Stimulated activated naive CD8-positive, alpha-beta T cell treated with anti-CD3 and anti-CD28 coated beads, Interleukin-15, Interleukin-2, amounts not matched to agents 100 U/mL and 50 U/mL, for 24 hours (primary cell): ENCODE measurements around the gene AMOTL2.

Source experiments
- ATAC-seq: fragments of 150-1000 bp; cut with Tn5 transposase; one replicate; pipeline ENCODE4 v1.10.0; 2021
- DNase-seq: peaks from one replicate; pipeline ENCODE4 v3.0.0; 2021

Gene AMOTL2

DNA sequence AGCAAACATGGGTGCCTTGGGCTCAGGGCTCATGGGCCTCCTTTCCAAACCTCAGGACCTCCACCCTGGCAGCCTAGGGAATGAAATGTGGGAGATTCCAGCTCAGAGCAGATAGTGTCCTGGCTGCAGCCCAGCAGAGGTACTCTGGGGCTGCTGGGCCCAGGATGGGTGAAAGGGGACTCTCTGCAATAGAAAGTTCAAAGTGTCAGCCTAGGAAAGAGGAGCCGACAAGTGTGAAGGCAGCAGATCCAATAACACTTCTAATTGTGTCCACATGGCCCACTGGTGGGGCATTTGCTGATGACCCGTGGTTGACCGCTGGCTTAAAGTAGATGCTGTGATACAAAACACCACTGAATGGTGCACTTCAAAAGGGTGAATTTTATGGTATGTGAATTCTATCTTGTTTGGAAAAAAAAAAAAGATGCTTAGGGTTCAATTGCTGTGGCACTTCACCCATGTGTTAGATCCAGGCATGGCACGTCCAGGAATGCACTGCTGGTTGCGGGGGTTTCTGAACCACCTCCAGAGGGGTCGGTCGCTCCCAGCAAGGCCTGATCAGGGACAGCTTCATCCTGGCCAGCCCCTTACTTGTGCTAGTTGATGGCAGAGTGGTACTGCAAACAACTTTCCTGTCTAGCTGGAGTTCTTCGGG, 20.9 kb downstream of the AMOTL2 start:
- ATAC-seq (no peak), DNase-seq (no peak)

DNA sequence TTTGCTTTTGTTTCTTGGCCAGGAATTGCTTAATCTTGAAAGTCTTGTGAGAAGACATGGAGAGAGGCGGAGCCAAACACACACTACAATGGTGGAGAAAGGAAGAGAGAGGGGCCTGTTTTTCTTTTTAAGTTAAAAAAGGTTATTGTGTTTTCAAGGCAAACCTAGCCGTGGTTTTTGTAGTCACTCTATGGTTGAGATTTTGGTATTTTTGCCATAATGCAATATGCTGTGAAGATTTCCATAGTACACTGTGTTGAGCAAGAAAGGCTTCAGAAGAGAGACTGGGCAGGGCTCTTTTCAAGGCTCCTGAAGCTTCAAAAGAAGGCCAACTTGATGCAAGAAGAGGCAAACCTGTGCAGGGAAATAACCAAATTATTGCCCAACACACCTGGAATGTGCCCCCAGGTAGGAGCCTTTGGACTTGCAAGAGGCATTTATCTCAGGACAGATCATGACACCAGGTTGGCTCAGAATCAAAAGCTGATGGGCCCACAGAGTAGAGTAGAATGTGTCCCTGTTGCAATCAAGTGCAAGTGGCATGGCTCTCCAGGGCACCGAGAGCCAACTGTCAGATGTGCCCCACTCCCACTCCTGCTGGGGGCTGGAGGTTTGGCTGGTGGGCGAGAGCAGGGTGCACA, 22.1 kb downstream of the AMOTL2 start:
- DNase-seq (no peak), ATAC-seq (no peak)

DNA sequence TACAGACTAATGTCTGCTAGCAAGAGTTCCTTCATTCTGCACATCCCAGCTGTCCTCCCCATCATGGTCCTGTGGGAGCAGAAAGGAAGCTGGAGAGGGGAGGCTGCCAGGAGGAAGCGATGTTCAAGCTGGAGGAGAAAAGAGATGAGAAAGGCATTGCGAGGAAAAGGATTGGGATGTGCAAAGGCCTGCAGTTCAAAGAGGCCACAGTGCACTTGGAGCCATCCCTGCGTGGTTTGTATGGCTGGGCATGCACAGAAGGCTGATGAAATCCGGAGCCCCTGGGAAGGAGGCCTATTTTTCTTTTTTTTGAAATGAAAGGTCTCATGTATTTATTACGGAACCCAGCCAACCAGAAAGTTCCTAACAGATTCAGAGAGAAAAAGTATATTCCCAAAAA, 22.8 kb downstream of the AMOTL2 start:
- no peak for DNase-seq

DNA sequence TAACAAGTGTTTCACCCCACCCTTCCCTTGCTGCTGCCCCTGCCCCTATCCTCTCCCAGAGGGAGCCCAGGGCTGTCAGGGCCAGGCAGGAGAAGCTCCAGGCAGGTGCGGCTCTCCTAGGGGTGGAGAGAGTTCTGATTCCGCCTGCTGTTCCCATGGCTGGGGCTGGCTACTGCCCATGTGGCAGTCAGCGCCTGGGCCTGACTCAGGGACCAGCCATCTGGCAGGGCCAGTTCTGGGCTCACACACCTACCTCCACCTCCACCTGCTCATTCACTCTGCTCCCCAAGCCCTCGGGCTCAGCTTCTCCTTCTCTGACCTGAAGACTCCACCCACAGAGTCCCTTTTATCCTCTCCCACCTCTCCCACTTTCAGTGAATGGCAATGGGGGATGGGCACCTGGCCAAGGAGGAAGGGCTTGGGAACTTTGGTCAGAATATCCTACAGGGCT, 23.4 kb downstream of the AMOTL2 start:
- ATAC-seq (no peak), DNase-seq (no peak)

More for the DNA sequence above, 22.8 kb downstream of the AMOTL2 start:
- no peak for ATAC-seq

DNA sequence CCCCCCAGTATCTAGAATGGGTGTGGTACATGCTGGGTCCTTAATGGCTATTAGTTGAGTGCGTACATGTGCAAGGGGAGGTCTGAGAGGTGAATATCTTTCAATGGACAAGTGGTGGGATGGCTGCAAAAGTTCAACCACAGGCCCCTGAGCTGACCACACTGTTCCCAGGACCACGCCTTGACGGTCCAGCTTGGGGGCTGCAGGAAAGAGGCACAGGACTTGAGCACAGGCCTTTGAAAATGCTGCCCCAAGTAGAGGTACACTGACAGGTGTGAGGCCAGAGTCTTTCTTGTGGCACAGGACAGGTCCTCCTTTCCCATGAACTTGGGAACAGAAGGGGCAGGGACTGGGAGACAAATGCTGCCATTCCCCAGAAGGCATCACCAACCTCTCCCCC, 24.0 kb downstream of the AMOTL2 start:
- peak; percentile 9 for ATAC-seq
- no peak for DNase-seq

DNA sequence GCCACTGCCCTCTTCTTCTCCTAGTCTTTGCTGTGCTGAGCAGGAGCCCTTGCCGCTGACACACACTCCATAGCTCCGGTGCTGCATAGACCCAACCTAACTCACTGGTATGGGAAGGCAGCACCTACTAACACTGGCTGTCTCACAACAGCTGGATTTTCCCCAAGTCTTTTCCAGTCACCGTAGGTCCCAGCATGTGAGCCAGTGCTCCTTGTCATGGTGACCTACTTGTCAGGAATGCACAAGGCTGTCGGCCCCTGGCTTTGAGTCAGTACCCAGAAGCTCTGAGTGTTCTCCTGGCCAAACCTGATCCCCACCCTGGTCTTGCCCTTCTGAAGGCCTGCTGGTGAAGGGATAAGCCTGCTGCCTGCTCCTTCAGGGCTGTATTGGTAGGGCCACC, 25.7 kb downstream of the AMOTL2 start:
- no peak for DNase-seq
- no peak for ATAC-seq

DNA sequence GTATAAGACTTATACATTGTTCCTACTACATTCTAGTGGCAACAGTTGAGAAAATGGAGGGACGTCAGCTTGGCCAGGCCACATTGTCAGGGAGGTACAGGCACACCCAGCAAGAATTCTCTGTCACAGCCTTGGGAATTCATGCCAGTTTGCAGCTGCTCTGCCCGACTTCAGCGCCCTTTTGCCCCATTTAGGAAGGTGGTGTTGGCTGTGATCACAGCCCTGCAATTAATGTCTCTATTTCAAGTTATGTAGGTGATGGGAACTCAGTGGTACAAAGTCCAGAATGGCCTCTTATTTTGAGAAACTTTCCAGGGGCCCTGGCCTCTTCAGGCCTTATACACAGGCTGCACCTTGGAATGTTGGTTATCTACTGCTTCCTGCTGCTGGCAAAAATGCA, 26.7 kb downstream of the AMOTL2 start:
- no peak for ATAC-seq
- no peak for DNase-seq

DNA sequence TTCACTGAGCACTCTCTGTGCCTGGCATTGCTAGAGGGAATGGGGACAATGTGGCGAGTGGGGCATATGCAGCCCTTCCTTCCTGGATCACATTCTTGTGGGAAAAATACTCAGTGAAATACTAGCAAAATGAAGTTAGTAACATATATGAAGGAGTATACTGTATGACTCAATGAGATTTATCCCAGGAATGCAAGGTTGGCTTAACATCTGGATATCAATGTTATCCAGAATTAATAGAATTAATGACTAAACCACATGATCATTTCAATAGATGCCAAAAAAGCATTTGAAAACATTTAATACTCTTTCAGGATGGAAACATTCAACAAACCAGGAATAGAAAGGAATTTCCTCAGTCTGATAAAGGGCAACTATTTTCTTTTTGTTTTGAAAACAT, 27.5 kb downstream of the AMOTL2 start:
- ATAC-seq = no peak
- DNase-seq = no peak

DNA sequence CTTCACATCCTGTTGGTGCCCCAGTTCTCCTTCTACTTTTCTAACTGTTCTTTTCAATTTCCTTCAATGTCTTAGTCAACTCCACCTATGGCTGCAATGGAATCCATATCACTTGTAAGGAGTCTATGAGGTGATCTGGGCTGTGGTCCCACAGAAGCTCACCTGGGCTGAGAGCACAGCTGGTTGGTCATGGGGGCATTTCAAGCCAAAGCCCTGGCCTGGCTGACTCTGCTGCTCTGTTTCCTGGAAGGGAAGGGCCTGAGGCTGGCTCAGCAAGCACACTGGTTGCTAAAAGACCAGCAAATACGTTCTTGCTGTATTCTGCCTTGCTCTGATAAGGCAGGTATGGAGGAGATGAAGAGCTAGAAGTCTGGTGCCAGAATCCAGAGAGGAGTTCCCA, 29.0 kb downstream of the AMOTL2 start:
- DNase-seq (no peak), ATAC-seq (no peak)

DNA sequence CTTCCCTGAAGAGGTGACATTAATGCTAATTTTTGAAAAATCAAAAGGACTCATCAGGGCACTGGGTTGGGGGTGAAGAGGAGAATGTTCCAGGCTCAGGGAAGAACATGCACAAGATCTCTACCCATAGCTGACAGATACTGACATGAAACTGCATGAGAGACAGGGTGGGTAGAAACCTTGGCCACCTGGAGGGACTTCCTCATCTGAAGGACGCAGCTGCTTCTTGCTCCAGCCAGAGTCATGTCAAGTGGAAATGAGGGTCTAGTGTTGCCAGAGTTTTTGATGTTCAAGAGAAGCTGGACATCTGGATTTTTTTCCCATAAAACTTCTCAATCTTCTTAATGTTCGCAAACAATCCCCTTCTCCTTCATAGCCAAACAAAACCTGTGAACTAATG, 29.7 kb downstream of the AMOTL2 start:
- DNase-seq = no peak

DNA sequence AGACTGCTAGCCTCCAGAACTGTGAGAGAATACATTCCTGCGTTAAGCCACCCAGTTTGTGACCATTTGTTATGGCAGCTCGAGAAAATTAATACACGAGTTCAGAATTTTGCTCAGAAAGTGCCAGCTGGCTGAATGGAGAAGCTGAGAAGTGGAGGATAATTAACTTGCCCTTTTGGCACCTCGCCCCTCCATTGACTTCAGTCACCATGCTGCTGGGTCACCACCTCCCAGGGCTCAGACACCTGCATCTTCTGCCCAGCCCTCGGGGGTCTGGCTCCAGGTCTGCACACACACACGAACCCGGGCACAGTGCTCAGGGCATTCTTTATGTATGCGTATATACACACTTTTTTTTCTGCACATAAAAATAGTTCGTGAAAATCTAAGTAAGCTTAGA, 32.0 kb downstream of the AMOTL2 start:
- DNase-seq (no peak), ATAC-seq (no peak)

More for the DNA sequence above, 29.7 kb downstream of the AMOTL2 start:
- ATAC-seq = no peak

DNA sequence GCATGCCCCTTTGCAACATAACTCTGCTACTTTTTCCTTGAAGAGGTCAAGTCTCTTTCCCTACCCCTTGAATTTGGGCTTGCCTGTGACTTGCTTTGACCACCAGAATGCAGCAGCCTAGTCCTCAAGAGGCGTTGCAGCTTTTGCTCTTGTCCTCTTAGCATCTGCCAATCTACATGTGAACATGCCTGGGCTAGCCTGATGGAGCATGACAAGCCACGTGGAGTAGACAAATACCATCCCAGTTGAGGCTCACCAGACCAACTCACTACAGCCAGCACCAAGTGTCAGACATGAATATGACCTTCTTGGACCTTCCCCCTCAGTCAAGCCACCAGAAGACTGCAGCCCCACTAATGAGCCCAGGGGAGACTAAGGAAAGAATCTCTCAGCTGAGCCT, 32.9 kb downstream of the AMOTL2 start:
- no peak for ATAC-seq
- DNase-seq = no peak

DNA sequence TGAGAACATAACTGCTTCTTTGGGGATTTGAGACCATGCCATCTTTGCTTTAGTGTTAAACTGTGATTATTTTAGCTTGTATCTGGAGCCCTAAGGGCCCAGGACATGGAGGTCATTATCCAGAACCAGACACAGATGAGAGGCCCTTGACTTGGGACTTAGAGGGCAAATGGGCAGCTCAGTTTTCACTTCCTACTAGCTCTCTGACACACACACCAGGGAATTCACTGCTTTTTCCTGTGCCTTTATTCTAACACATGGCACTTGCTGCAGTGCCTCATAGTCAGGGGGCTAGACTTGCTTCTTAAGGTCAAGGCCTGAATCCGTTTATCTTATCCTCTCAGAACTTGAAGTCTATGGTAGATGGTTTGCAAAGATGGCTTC, 33.3 kb downstream of the AMOTL2 start:
- ATAC-seq = no peak
- no peak for DNase-seq

DNA sequence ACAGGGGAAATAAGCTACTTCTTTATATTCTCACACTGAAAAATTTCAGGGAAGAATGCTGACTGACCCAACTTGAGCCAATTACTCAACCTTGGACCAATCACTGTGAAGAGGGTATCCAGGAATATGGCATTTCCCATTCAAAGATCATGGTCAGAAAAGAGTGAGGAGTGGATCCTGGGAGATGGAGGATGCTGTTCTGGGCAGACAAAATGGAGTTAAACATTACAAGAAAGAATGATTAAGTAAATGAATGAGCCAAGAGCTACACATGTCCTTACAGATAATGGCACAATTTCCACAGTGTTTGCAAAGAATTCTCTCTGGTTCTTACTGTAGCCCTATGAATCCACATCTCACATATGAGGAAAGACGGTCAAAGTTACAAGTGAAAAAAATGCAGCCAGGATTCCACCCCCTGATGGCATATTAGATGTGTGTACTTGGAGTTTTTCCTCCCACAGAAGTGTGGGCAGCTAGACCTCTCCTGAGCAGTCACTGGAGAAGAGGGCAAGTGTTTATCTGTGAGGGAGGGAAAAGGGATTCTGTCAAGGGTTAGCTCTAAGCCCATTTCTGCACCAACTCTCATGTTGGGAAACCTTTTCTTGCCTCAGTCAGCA, 33.8 kb downstream of the AMOTL2 start:
- no peak for ATAC-seq
- no peak for DNase-seq

DNA sequence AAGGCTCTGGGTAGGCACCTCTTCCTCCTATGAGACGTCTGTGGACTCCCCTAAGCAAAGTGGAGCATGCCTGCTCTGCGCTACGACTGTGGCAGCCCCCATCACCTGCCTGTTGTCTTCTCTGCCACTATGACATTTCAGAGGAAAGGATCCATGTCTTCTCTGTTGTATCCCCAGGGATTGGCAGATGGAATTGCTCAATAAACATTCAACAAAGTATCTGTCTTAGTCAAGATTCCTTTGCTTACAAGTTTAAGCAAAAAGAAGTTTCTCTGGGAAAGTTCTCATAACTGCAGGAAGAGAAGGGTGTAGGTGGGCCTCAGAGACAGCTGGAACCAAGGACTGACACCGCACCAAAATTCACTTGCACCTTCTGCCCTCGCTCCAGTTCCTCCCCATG, 34.3 kb downstream of the AMOTL2 start:
- DNase-seq (no peak), ATAC-seq (no peak)

DNA sequence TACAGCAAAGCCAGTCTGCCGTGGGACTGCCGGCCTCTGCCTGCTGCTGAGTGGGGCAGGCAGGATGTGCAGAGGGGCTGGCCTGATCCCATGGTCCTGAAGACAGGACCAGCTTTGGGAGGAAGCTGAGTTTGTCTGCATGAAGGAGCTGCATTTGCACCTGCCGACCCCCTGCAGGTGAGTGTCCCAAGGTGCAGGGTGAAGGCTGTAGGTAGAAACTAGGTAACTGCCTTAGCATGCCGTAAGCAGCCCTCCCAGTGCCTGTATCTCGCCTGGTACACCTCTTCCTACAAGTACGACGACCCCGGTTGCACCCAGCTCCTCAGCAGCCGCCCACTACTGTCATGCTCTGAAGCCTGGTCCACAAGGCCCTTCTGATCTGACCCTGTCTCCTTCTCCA, 34.9 kb downstream of the AMOTL2 start:
- no peak for ATAC-seq

DNA sequence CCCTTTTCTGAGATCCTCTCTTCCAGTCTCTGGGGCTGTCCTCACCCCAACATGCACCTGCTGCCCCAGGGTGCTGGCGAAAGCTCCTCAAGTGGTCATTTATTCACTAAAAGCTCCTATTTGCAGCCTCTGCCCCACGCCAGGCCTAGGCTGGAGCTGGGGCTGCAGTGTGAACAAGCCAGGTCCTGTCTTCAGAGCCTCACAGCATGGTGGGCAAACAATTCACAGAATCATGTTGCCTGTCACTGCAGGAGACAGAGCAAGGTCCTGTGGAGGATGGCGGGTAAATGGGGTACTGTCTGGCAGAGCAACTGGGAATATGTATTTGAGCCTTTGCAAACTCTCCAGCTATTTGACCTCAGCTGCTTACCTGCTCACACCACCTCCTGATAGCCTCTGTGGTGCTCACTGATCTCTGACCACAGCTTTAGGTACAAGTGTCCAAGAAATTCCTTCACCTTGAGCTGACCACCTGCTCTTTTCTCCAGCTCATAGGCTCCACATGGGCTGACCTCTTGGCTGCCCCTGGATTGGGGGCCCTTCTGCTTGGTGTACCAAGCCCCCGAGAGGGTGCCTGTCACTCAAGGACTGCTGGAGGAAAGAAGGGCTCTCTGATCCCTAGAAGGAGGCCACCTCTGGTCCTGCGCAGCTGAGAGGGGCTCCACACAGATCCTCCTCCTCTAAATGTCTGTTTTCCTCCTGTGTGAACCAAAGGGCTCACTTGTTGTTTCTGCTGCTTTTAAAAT, 35.6 kb downstream of the AMOTL2 start:
- no peak for ATAC-seq
- DNase-seq = no peak

More for the DNA sequence above, 34.9 kb downstream of the AMOTL2 start:
- no peak for DNase-seq

DNA sequence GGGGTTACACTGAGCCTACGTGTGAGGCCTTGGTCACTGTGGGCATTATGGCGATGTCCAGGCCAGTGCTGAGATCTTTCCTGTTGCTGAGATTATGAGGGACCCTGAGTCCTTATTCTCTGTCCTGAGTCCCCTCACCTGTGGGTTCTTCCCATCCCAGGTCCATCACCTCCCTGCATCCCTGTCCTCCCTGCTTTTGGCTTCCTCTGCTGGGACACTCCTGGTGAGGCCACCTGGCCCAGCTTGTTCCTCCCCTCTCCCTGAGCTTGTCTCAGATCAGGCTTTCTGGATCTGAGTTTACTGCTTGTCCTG, 36.1 kb downstream of the AMOTL2 start:
- DNase-seq (no peak), ATAC-seq (no peak)

DNA sequence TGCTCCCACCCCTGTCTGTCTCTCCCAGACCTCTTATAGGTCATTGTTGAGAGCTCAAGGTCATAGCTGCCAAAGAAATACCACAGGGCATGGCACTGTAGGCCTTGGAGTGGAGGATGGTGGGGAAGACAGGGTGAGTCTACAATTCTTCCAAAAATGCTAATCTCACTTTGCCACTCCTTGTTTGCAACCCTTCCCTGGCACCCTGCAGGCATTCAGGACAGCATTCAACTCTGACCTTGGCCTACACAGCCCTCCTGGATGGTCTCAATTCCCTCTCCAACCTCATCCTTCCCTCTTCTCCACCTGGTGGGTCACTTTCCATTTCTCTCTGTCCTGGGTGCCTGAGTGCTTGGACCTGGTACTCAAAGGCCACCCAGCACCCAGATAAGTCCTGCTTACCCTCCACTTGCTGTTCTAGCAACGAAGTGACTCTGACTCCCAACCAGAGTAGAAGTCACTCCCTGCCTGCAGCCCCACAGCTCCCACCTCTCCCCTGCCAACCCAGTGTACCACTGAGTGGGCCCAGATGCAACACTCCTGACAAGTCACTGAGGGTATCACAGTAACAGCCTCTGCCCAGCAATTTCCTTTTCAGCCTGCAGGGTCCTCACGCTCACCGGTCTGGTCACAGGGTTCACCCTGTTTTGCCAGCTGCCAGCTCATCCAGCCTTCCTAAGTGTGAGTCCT, 36.6 kb downstream of the AMOTL2 start:
- peak; percentile 26 for ATAC-seq

DNA sequence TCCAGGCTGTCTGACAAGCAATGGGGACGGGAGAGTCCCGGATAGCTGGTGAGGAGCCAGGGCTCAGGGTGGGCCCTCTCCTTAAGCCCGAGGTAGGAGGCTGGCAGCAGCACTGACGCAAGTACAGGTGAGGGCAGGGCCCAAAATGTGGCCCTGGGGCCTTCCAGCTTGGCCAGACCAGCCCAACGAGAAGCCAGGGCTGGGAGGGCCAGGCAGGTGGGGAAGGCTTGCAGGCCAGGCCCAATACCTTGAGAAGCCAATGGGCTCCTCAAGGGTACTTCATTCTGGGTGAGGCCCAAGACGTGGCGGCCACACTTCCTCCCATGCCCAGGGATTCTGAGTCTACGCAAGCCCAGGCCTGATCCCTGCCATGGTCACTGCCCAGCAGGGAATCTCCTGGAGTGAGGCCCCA, 37.2 kb downstream of the AMOTL2 start:
- no peak for DNase-seq
- ATAC-seq = no peak

More for the DNA sequence above, 36.6 kb downstream of the AMOTL2 start:
- DNase-seq = no peak

DNA sequence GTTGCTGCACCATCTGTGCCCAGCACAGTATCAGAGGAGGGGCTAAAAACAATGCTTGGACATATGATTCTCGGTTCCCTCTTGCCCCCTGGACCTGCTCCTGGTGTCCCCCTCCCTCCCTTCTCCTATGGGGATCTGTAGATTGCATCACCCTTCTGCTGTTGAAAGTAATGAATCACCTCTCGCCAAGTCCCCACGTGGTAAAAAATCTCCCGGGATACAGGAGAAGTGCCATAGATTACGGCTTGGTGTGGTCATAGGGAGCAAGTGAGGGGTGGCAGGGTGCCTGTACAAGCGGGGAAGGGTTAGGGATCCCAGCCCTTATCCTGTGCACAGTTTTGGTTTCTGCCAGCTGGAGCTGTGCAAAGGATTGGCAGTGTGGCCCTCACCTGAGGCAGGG, 37.7 kb downstream of the AMOTL2 start:
- DNase-seq (no peak), ATAC-seq (no peak)

DNA sequence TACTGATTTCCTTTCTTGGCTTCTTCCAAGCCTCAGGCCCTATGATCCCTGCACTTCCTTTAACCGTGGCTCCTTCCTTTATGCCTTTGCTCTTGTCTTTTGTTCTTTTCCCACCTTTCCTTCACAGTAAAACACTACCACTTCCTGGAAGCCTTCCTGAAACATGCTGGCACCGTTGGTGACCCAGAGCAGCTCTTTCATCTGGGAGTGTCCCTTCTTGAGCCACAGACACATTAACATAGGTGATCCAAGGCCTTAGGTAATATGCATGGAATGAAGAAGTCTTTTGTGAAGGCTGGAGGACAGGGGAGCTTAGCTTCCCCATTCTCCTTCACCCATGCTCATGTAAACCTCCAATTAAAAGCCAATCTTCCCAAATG, 39.4 kb downstream of the AMOTL2 start:
- ATAC-seq (no peak), DNase-seq (no peak)
